CD4-positive, alpha-beta T cell treated with Interleukin-21 for 1 hour (primary cell): ENCODE measurements around the gene RAPH1.
"Not testable (repeated sequence)": the region's sequence is repeated elsewhere in the genome, so short reads cannot be mapped to it uniquely, and the experiment has no call there.

ENCODE experiments used
- DNase-seq: peaks from one replicate; pipeline ENCODE4 v3.0.0-alpha.2; 2020

RAPH1 gene

GRCh38 chr2:203543898-203544328 is 8.8 kb upstream of the RAPH1 start:
- DNase-seq = no peak

- DNase-seq = not testable (repeated sequence)
Observed at GRCh38 chr2:203540598-203540997, 5.5 kb upstream of the RAPH1 start.

- DNase-seq = not testable (repeated sequence)
Observed at GRCh38 chr2:203538237-203538636, 3.1 kb upstream of the RAPH1 start.

GRCh38 chr2:203536586-203536951 is 1.5 kb upstream of the RAPH1 start:
- not testable (repeated sequence) for DNase-seq

- no peak for DNase-seq
Observed at GRCh38 chr2:203535784-203536585, 884 bp upstream of the RAPH1 start.

GRCh38 chr2:203534621-203535077 is 452 bp downstream of the RAPH1 start:
- peak; percentile 45 for DNase-seq

GRCh38 chr2:203533676-203534591 is 1.2 kb downstream of the RAPH1 start:
- DNase-seq = peak; percentile 38

GRCh38 chr2:203532957-203533658 is 2.0 kb downstream of the RAPH1 start:
- no peak for DNase-seq

- no peak for DNase-seq
Observed at GRCh38 chr2:203527719-203528118, 7.4 kb downstream of the RAPH1 start.

- DNase-seq = not testable (repeated sequence)
Observed at GRCh38 chr2:203513268-203513667, 21.8 kb downstream of the RAPH1 start.

GRCh38 chr2:203510941-203511305 is 24.2 kb downstream of the RAPH1 start:
- DNase-seq = no peak

GRCh38 chr2:203510256-203510940 is 24.7 kb downstream of the RAPH1 start:
- no peak for DNase-seq

GRCh38 chr2:203503460-203503859 is 31.6 kb downstream of the RAPH1 start:
- DNase-seq = not testable (repeated sequence)

GRCh38 chr2:203501873-203502272 is 33.2 kb downstream of the RAPH1 start:
- no peak for DNase-seq

GRCh38 chr2:203500951-203501350 is 34.1 kb downstream of the RAPH1 start:
- DNase-seq = no peak

- DNase-seq = no peak
Observed at GRCh38 chr2:203500297-203500696, 34.8 kb downstream of the RAPH1 start.

- DNase-seq = no peak
Observed at GRCh38 chr2:203498161-203498560, 36.9 kb downstream of the RAPH1 start.

- DNase-seq = no peak
Observed at GRCh38 chr2:203492965-203493364, 42.1 kb downstream of the RAPH1 start.

GRCh38 chr2:203490391-203490790 is 44.7 kb downstream of the RAPH1 start:
- DNase-seq = no peak

- no peak for DNase-seq
Observed at GRCh38 chr2:203489531-203489930, 45.6 kb downstream of the RAPH1 start.

- DNase-seq = peak; percentile 71
Observed at GRCh38 chr2:203484266-203485112, 50.6 kb downstream of the RAPH1 start.

GRCh38 chr2:203480623-203481022 is 54.5 kb downstream of the RAPH1 start:
- no peak for DNase-seq
